Esophagus mucosa (tissue), 1 donor: ENCODE measurements around the gene IGLON5. TPM values are rescaled to one million over a fixed set of nuclear protein-coding genes. Genes with fewer than 3 reads are reported as not detected.

Experiments
- ATAC-seq: fragments of 200-7000 bp; cut with Tn5 transposase; one replicate; pipeline ENCODE4 v1.9.1; 2020
- total RNA-seq: library from RNA; stranded (reverse); gene quantifications from one replicate; pipeline ENCODE4 v1.2.4, GENCODE V29; 2023
- donor health status: DM: yes; HTN: yes; CAD: no.

The IGLON5 gene
- total RNA-seq, 1 donor from 2014 or later: not detected

DNA sequence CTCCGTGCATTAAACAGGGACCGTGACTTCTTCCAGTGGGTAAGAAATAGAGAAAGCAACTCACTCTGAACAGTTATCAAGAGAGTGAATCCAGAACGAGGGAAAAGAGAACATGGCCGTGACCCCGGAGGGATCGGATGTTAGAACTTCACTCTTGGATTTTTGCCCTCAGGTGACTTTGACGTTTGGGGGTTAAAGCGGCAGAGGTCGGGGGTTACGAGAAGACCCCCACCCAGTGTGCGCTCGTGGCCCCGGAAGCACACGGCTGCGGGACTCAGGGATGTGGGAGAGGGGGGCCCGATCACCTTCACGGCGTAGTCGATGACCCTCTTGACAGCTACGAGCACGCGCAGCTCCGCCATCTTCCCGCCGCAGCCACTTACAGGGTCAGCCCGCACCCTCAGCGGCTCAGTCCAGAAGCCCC, 54.5 kb downstream of the IGLON5 start, which contains the start of gene ETFB:
Gene ETFB (minus strand): TSS at position 424 of the 424 bp plus-strand sequence. CDS start 62 bp downstream, at position 362.
- no peak for ATAC-seq

DNA sequence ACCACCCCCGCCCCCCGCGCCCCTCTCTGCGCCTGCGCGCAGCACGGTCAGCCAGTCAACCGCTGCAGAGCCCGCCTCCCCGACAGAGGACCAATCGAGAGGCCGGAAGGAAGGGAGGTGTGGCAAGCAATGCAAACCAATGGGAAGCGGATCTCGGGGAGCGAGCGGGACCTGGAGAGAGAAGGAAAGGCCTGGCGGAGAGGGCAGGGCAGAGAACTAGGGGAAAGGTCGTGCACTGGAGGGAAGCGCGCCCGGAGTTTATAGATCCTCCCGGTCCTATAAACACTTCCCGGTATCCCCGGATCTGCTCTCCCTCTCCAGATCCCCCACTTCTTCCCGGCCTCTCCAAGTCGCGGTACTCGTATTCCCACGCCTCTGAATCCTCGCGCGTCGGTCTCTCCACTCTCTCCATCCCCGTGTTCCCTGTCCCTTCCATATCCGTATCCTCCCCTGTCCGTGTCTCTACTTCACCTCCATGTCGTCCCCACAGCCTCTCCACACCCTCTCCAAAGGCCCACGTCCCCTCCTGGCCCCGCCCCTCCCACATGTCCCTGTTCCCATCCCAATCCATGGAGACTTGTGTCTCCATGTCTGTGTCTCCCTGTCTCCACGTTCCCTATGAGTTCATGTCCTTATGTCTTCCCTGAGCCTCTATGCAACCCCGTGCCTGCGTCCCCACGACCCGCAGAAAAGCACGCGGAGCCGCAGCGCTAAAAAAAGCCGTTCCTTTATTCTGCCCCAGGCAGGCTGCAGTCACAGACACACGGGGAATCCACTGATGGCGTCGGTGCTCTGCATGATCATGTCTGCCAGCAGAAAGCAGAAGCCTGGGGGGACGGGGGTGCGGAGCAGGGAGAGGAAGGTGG, 55.2 kb downstream of the IGLON5 start:
- ATAC-seq: peak; percentile 79

DNA sequence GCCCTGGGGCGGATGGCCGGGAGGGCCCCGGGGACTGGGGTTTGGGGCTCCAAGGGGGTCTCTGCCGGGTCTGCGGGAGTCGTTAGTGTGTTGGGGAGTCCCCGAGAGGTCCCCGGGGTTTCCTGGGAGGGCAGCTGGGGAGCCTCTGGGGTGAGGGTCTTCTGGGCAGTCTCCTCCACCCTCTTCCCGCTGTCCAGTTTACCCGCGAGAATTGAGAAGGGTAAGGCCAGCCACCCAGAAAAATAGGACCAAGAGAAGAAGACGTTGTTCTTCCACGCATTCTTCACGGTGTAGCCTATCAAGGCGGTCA, 55.8 kb downstream of the IGLON5 start:
- ATAC-seq: no peak

DNA sequence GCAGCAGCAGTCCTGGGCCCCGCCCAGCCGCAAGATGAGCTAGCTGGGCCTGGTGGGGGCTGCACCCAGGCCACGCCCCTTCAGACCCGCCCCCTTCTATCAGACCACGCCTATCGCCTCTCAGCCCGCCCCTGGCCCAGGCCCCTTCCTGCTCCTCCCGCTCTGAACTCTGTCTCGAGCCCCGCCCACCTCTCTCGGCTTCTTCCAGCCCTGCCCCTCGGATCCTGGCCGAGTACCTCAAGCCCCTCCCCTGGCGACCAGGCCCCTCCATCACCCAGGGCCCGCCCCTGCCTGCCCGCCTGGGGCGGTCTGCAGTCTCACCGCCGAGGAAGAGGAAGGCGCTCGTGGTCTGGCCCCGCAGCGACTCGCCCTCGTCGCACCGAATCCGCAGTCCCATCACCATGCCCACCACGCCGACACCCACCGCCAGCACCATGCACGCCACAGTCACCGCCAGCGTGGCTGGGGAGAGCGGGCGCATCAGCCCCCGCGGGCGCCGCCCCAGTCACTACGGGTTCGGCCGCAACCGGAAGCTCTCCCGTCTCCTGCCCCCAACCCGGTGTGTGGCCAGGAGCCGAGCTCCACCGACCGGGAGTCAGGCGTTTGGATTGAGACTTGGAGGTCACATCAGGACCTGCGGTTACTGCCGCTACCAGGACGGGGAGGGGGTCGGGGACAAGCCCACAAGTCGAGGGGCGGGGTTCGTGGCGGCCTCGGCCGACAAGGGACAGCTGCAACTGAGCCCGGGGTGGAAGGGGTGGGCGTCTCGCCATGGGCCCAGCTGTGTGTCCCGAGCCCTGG, 56.3 kb downstream of the IGLON5 start:
- ATAC-seq: peak; percentile 93

DNA sequence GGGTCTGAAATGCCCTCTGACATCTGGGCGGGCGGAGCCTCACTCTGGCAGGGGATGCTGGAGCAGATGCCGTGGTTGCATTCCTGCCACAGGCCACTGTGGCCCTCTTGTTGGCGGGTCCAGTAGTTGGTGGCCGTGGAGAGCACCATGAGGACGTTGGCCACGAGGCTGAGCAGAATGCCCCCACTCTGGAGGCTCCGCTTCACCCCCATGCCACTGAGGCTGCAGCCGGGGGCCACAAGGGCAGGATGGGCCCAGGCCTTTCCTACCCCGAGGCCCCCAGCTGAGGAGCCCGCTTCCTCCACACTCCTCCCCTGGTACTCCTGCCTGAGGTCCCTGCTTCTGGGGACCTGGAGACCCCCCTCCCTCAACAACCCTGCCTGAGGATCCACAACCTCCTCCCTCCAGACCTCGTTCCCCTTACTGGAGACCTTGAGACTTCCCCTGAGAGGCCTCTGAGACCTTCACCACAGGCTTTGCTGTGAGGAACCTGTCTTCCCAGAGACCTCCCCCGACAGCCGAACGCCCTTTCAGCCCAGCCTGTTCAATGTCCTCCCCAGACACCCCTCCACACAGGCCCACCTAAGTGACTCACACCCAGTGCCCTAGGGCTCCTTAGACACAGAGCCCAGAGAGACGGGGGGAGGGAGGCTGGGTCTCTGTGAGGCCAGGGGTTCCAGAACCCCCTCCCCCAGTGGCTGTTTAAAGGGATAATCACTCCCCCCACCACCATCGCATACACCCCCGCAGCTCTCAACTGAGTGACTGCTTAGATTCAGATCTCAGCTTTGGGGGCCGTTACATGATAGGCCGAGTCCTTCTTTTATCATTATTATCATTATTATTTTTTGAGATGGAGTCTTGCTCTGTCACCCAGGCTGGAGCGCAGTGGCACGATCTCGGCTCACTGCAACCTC, 57.2 kb downstream of the IGLON5 start, which contains the start of gene CLDND2:
Gene CLDND2 (minus strand): TSS at position 638 of the 917 bp plus-strand sequence. CDS start 426 bp downstream, at position 212.
- ATAC-seq: no peak

DNA sequence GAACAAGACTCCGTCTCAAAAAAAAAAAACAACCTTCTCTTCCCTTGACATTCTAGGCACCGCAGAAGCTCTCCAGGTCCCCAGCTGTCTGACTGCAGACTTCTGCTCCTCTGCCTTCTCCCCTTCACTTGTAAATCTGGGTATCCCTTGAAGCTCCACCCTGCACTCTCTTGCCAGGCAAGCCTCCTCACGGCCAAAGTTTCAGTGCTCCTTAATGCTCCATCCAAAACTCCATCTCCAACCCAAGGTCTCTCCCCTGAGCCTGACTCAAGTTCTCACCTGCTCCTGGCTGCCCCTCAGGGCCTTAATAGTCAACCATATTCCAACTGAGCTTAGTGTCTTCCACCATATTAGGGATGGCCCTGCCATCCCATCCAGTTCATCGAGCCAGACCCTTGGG, 58.8 kb downstream of the IGLON5 start:
- no peak for ATAC-seq

DNA sequence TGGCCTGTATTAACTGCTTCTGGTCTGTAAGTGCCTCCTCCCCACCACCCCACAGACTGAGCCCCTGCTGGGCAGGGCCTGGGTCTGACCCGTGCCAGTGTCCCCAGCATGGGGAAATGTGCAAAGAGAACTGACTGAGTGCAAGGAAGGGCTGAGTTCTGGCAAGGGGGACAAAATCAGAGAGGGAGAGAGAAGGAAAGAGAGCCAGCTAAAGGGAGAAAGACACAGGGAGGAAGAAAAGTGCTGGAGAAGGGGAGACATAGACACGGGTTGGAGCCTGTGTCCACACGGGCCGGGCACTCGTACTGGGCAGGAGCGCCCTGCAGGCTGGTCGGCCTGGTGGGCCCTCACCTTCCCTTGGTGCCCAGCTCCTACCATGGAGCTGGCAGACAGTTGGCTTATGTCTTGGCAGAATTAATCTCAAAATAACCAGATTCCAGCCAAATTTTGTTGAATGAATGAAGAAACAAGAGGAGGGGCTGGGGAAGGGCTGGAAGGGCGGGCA, 59.8 kb downstream of the IGLON5 start:
- no peak for ATAC-seq

DNA sequence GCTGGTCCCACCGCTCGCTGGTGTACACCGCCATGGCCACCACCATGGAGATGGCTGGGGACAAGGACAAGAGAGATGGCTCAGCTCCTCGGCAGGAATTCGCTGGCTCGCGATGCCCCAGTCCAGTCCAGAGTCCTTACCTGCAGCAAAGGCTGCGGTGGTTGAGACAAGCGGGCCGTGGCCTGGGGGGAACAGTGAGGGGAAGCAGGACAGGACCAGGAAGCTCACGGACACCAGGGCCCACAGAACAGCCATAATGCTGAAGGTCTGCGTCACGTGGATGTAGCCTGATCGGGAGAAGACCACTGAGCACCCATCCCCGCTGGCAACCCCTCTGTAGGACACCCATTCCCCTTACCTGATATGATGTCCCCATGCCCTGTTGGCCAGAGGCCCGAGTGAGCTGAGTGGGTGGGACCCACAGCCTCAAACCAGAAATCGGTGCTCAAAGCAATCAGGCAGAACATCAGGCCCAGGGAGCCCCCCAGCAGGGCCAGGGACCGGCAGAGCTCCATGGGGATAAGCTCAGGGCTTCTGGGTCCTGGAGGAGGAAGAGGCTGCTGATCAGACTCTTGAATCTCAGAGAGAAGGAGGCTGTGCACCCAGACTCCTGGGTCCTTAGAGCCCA, 60.7 kb downstream of the IGLON5 start:
- ATAC-seq: no peak

DNA sequence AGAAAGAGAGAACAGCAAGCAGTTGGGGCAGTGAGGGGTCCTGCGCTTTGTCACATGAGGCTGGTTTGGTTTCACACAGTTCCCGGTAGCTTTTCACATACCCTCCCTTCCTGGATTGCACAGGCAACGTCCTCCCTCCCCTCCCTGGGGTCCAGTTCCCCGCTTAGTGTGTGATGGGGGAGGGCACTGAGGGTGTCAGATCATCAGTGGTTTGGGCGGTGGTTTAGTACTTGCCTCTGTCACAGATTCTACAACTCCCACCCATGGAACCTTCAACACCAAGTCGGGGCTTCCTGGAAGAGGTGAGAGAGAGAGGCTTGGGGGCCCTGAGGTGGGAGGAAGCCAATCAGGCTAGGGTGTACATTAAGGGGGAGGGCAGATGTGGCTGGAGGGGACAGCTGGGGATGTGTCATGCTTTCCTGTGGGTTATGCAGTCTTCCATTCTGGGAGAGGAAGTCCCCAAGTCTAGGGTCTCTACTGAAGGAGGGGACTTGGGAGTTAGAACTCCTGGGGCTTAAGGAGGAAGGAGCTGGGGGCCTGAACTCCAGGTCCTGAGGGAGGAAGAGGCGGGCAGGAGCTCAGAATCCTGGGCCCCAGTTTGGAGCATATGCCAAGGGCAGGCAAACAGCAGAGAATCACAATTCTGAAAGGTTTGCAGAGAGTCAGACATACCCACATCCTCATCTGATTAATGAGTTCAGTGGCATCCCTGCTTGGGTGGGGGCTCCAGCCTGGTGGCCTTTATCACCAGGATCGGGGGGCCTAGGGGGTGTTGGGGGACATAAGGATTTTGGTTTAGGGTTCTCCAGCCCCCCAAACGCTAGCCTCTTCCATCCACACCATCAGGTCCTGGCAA, 61.4 kb downstream of the IGLON5 start, which contains the start of gene NKG7:
Gene NKG7 (minus strand): TSS at position 6 of the 856 bp plus-strand sequence. CDS start 119 bp downstream, outside the sequence.
- ATAC-seq: no peak

DNA sequence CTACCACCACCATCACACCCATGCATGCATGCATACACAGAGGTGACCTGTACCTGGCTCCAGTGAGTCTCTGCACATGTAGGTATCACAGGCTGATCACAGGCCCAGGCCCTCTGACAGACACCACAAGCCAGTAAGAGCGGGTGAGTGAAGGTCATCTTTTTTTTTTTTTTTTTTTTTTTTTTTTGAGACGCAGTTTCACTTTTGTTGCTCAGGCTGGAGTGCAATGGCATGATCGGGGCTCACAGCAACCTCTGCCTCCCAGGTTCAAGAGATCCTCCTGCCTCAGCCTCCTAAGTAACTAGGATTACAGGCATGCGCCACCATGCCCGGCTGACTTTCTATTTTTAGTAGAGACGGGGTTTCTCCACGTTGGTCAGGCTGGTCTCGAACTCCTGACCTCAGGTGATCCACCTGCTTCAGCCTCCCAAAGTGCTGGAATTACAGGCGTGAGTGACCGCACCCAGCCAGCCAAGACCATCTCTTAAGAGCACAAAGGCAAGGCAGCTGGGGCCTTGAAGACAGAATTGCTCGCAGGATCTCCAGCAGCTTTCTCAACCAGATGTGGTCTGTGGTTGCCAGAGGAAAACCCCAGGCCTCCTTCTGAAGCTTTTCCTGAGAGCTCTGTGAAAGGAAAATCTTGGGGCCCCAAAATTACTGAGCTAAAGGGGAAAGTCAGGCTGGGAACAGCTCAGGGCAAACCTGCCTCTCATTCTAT, 64.2 kb downstream of the IGLON5 start:
- no peak for ATAC-seq

DNA sequence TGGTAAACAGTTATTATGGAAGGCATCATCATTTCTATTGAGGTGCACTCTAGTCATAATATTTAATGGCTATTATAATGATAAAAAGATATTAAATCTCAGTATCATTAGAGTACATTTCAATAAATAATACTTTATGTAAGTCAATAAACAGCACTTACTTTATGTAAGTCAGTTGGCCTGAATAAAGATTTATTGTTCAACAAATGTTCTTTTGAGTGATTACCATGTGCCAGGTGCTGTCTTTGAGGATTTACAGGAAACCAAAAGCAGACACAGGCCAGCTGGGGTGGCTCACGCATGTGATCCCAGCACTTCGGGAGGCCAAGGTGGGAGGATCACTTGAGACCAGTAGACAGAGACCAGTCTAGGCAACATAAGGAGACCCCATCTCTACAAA, 66.0 kb downstream of the IGLON5 start:
- ATAC-seq: no peak

DNA sequence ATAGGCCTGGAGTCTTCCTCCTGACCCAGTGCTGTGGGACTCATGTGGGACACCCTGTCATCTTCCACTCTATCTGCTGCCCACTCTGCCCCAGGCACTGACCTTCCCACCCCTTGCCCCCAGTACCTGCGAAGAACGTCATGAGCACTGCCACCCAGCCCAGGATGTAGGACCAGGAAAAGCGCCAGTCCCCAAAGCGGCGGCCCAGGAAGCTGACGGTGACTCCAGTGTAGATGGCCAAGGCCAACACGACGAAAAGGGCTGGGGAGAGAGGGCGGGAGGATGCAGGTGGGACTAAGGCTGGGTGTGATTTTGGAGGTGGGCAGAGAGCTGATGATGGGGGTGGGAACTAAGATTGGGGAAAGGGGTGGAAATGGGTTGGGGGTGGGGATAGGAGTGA, 68.9 kb downstream of the IGLON5 start:
- peak; percentile 11 for ATAC-seq

Other genes starting within 250 kb of the IGLON5 start
- gene KLK13, start 246.6 kb upstream of the IGLON5 start, total RNA-seq: 1,054 TPM
- gene KLK14, start 228.8 kb upstream of the IGLON5 start, total RNA-seq: 0.68 TPM
- gene CTU1, start 203.2 kb upstream of the IGLON5 start, total RNA-seq: 5.3 TPM
- gene SIGLEC9, start 186.7 kb upstream of the IGLON5 start, total RNA-seq: 0.48 TPM
- 0.44 TPM for gene SIGLEC7, start 169.3 kb upstream of the IGLON5 start, total RNA-seq
- gene CD33, start 86.6 kb upstream of the IGLON5 start, total RNA-seq: 0.40 TPM
- gene SIGLECL1, start 60.6 kb upstream of the IGLON5 start, total RNA-seq: not detected
- gene VSIG10L, start 30.5 kb downstream of the IGLON5 start, total RNA-seq: 103 TPM
- gene ETFB, start 54.7 kb downstream of the IGLON5 start, total RNA-seq: 142 TPM
- 1.1 TPM for gene CLDND2, start 57.4 kb downstream of the IGLON5 start, total RNA-seq
- gene NKG7, start 61.0 kb downstream of the IGLON5 start, total RNA-seq: not detected
- gene LIM2, start 76.3 kb downstream of the IGLON5 start, total RNA-seq: not detected
- not detected for gene C19orf84, start 78.9 kb downstream of the IGLON5 start, total RNA-seq
- 2.0 TPM for gene SIGLEC10, start 106.0 kb downstream of the IGLON5 start, total RNA-seq
- not detected for gene SIGLEC8, start 146.8 kb downstream of the IGLON5 start, total RNA-seq
- gene CEACAM18, start 166.9 kb downstream of the IGLON5 start, total RNA-seq: not detected
- gene SIGLEC12, start 190.2 kb downstream of the IGLON5 start, total RNA-seq: not detected
- 0.44 TPM for gene SIGLEC6, start 220.0 kb downstream of the IGLON5 start, total RNA-seq